ENCODE measurements around the gene TMEM139.

Gene TMEM139

GRCh38 chr7:143284591-143285469 is at the start of gene TMEM139:
Gene TMEM139 (plus strand): TSS chr7:143284958. CDS start chr7:143285958, 1,000 bp downstream.
- no peak for DNase-seq

GRCh38 chr7:143235561-143235960 is 49.2 kb upstream of the TMEM139 start:
- no peak for DNase-seq

GRCh38 chr7:143236408-143236990 is 48.3 kb upstream of the TMEM139 start:
- DNase-seq = no peak

- DNase-seq = no peak
These were observed 47.4 kb upstream of the TMEM139 start for GRCh38 chr7:143237366-143237765.

GRCh38 chr7:143238289-143238980 is 46.3 kb upstream of the TMEM139 start:
- no peak for DNase-seq

GRCh38 chr7:143239813-143240212 is 44.9 kb upstream of the TMEM139 start:
- DNase-seq = no peak

GRCh38 chr7:143240291-143241168 is 44.2 kb upstream of the TMEM139 start:
- peak; percentile 73 for DNase-seq

- no peak for DNase-seq
These were observed 42.5 kb upstream of the TMEM139 start for GRCh38 chr7:143242306-143242705.

- DNase-seq = no peak
These were observed 41.6 kb upstream of the TMEM139 start for GRCh38 chr7:143243111-143243510.

GRCh38 chr7:143243614-143244013 is 41.1 kb upstream of the TMEM139 start:
- DNase-seq = no peak

GRCh38 chr7:143244321-143244720 is 40.4 kb upstream of the TMEM139 start:
- no peak for DNase-seq

GRCh38 chr7:143245123-143245522 is 39.6 kb upstream of the TMEM139 start:
- DNase-seq = no peak

GRCh38 chr7:143247372-143247771 is 37.4 kb upstream of the TMEM139 start:
- DNase-seq = no peak

- DNase-seq = no peak
These were observed 35.9 kb upstream of the TMEM139 start for GRCh38 chr7:143248761-143249354.

GRCh38 chr7:143250199-143250598 is 34.6 kb upstream of the TMEM139 start:
- DNase-seq = no peak

- DNase-seq = no peak
These were observed 33.9 kb upstream of the TMEM139 start for GRCh38 chr7:143250822-143251221.

GRCh38 chr7:143252006-143252405 is 32.8 kb upstream of the TMEM139 start:
- DNase-seq = no peak

- DNase-seq = no peak
These were observed 29.2 kb upstream of the TMEM139 start for GRCh38 chr7:143255564-143255963.

GRCh38 chr7:143256325-143256724 is 28.4 kb upstream of the TMEM139 start:
- DNase-seq = no peak

GRCh38 chr7:143256932-143257331 is 27.8 kb upstream of the TMEM139 start:
- no peak for DNase-seq

- no peak for DNase-seq
These were observed 27.3 kb upstream of the TMEM139 start for GRCh38 chr7:143257501-143257900.

- no peak for DNase-seq
These were observed 25.9 kb upstream of the TMEM139 start for GRCh38 chr7:143258831-143259230.
